Kidney tubule cell (primary cell): ENCODE results near the gene TRAFD1.
A peak's percentile ranks its signal among the peaks of the same experiment; 100 is the strongest.

ENCODE experiments used
- DNase-seq: peaks from one replicate; pipeline ENCODE4 v3.0.0-alpha.2; 2018; ENCODE audit warnings: low spot score

TRAFD1 gene

GRCh38 chr12:112178796-112179195 is 53.4 kb downstream of the TRAFD1 start:
- DNase-seq = no peak

GRCh38 chr12:112179341-112179740 is 54.0 kb downstream of the TRAFD1 start:
- no peak for DNase-seq

- DNase-seq = no peak
Observed at GRCh38 chr12:112179916-112180315, 54.6 kb downstream of the TRAFD1 start.

- no peak for DNase-seq
Observed at GRCh38 chr12:112180422-112180821, 55.1 kb downstream of the TRAFD1 start.

- DNase-seq = no peak
Observed at GRCh38 chr12:112182499-112182898, 57.1 kb downstream of the TRAFD1 start.

GRCh38 chr12:112183141-112184021 is 58.0 kb downstream of the TRAFD1 start:
- peak; percentile 50 for DNase-seq

GRCh38 chr12:112184056-112184887 is 58.9 kb downstream of the TRAFD1 start:
- no peak for DNase-seq

GRCh38 chr12:112185093-112185923 is 59.9 kb downstream of the TRAFD1 start:
- no peak for DNase-seq

GRCh38 chr12:112188130-112188830 is 62.9 kb downstream of the TRAFD1 start:
- no peak for DNase-seq

GRCh38 chr12:112190231-112191025 is 65.1 kb downstream of the TRAFD1 start:
- DNase-seq = no peak

- no peak for DNase-seq
Observed at GRCh38 chr12:112191201-112191600, 65.8 kb downstream of the TRAFD1 start.

GRCh38 chr12:112191840-112192321 is 66.5 kb downstream of the TRAFD1 start:
- no peak for DNase-seq

- DNase-seq = no peak
Observed at GRCh38 chr12:112192475-112192874, 67.1 kb downstream of the TRAFD1 start.

- no peak for DNase-seq
Observed at GRCh38 chr12:112194601-112195247, 69.4 kb downstream of the TRAFD1 start.

GRCh38 chr12:112196196-112196875 is 71.0 kb downstream of the TRAFD1 start:
- DNase-seq = no peak

- peak; percentile 50 for DNase-seq
Observed at GRCh38 chr12:112198120-112198733, 72.9 kb downstream of the TRAFD1 start.

- no peak for DNase-seq
Observed at GRCh38 chr12:112199136-112199535, 73.8 kb downstream of the TRAFD1 start.
